Measurements from ENCODE around the gene RAF1.

DNA sequence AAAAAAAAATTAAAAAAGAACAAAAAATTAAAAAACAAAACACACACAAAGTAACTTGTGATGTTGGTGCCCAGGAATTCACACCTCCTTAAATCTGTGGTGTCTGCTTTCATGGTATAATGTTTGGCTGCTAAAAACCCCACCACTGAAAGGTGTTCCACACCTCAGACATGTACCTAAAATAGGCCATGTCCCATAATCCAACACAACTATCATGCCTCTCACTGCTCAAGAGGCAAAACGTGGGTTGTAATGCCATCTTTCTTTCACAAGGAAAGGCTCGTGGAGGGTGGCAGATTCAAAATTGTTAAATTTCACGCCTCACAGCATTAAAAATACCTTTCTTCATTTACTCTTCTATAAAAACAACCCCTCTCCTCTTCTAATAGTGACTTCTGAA is 77.5 kb downstream of the RAF1 start:
- TF ChIP-seq POLR2A (IDR thresholded peaks at IDR 0.05; ENCODE audit: low read depth, low read length), result no peak
- no peak for TF ChIP-seq TAF1 (IDR thresholded peaks at IDR 0.05; ENCODE audit: borderline replicate concordance, low read depth, low read length)
